SK-N-SH treated with all-trans-retinoic acid at 6 μM for 48 hours (cell line): Measurements from ENCODE around the gene EVA1C.

Source experiments
- RARB ChIP-seq: fragments of 250-450 bp; sonication (Bioruptor Pico); IDR thresholded peaks from 2 replicates; pipeline ENCODE4 v1.8.0; 2021; ENCODE audit warnings: mild to moderate bottlenecking, moderate library complexity
- ZNF8 ChIP-seq: fragments of 450-650 bp; formaldehyde crosslinking; IDR thresholded peaks from 2 replicates; pipeline ENCODE4 v1.5.0; 2020; ENCODE audit warnings: mild to moderate bottlenecking, moderate library complexity
- TF ChIP-seq, protein P1 (sequence below): fragments of 250-450 bp; sonication (Bioruptor Pico); IDR thresholded peaks from 2 replicates; pipeline ENCODE4 v1.5.1; 2021; ENCODE audit warnings: mild to moderate bottlenecking, moderate library complexity
- TF ChIP-seq, protein P2 (sequence below): fragments of 250-450 bp; sonication (Bioruptor Pico); IDR thresholded peaks from 2 replicates; pipeline ENCODE4 v1.8.0; 2020; ENCODE audit warnings: mild to moderate bottlenecking, moderate library complexity, borderline replicate concordance
- TF ChIP-seq, protein P3 (sequence below): fragments of 250-450 bp; sonication (Bioruptor Pico); IDR thresholded peaks from 2 replicates; pipeline ENCODE4 v1.5.1; 2020; ENCODE audit warnings: low read depth, mild to moderate bottlenecking, moderate library complexity

DNA sequence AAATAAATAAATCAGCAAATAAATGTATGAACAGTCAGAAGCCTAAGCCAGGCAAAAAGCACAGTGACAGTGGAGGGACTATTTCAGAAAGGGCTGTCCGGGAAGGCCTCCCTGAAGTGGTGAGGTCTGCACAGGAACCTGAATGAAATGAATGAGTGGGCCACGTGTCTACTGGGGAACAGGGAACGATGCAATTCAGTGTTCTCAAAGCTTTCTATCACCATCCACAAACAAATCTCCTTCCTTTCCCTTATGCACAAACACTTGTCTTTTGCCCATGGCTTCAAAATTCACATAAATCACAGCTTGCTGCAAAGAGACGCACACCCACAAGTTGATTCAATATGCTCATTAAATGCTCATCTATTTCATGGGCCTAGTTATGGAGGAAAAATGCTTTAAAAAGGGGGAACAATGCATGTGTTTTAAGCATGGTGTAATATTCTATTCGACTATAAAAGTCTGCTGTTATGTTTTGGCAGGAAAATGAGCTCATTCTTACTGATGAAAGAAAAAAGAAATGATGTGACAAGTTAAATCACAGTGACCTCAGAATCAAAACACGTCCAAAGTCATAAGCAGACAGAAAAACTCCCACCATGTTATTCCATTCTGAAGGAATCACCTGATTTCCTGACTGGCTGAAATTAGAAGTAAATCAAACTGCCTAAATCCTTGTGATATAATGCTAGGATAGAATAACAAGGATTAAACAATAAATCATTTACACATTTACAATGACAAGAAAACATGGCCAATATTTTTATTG lies 41.3 kb upstream of the EVA1C start:
- TF ChIP-seq RARB (CRISPR knock-in tag) (no peak), ZNF8 (CRISPR knock-in tag) (no peak)
- TF ChIP-seq, protein P1, sequence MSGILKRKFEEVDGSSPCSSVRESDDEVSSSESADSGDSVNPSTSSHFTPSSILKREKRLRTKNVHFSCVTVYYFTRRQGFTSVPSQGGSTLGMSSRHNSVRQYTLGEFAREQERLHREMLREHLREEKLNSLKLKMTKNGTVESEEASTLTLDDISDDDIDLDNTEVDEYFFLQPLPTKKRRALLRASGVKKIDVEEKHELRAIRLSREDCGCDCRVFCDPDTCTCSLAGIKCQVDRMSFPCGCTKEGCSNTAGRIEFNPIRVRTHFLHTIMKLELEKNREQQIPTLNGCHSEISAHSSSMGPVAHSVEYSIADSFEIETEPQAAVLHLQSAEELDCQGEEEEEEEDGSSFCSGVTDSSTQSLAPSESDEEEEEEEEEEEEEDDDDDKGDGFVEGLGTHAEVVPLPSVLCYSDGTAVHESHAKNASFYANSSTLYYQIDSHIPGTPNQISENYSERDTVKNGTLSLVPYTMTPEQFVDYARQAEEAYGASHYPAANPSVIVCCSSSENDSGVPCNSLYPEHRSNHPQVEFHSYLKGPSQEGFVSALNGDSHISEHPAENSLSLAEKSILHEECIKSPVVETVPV (CRISPR knock-in tag): no peak
- TF ChIP-seq, protein P2, sequence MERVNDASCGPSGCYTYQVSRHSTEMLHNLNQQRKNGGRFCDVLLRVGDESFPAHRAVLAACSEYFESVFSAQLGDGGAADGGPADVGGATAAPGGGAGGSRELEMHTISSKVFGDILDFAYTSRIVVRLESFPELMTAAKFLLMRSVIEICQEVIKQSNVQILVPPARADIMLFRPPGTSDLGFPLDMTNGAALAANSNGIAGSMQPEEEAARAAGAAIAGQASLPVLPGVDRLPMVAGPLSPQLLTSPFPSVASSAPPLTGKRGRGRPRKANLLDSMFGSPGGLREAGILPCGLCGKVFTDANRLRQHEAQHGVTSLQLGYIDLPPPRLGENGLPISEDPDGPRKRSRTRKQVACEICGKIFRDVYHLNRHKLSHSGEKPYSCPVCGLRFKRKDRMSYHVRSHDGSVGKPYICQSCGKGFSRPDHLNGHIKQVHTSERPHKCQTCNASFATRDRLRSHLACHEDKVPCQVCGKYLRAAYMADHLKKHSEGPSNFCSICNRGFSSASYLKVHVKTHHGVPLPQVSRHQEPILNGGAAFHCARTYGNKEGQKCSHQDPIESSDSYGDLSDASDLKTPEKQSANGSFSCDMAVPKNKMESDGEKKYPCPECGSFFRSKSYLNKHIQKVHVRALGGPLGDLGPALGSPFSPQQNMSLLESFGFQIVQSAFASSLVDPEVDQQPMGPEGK (CRISPR knock-in tag): no peak
- TF ChIP-seq, protein P3, sequence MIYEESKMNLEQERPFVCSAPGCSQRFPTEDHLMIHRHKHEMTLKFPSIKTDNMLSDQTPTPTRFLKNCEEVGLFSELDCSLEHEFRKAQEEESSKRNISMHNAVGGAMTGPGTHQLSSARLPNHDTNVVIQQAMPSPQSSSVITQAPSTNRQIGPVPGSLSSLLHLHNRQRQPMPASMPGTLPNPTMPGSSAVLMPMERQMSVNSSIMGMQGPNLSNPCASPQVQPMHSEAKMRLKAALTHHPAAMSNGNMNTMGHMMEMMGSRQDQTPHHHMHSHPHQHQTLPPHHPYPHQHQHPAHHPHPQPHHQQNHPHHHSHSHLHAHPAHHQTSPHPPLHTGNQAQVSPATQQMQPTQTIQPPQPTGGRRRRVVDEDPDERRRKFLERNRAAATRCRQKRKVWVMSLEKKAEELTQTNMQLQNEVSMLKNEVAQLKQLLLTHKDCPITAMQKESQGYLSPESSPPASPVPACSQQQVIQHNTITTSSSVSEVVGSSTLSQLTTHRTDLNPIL: no peak
